ENCODE measurements around the gene NFS1. TPM values are rescaled to one million over a fixed set of nuclear protein-coding genes. Genes with fewer than 3 reads are reported as not detected.

NFS1 gene
- total RNA-seq, 1 donor: 40.6 TPM

DNA sequence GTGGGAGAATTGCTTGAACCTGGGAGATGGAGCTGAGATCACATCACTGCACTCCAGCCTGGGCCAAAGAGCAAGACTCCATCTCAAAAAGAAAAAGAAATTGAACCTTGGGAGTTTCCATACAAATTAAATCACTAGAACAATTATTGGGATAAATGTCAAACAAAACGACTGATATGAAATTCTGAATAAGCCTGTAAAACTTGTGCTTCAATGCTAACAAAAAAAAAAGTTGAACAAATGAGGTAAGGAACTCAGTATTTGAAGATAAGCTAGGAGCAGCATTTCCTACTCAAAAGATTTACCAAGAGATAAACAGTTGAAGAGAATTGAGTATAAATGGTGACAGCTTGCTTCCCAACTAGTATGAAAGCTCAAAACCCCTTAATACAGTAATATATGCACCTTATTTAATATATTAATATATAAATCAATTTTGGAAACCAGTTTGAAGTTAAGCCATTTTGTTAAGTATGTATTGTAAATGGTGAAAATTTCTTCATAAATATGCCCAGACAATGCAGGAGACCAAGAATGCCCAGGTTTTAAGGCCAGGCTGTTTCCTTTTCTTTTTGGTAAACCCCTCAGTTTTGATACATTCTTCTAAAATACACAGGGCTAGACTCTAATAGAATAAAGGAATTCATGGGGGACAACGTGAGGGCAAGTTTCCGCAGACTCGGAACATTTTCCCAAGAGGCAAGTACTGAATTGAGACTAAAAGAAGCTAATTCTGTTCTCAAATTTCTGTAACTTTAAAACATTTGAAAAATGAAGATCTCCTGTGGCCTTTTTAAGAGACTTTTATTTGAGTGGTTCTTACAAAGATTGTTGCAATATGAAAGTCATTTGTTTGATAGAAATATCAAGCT, 3.9 kb upstream of the NFS1 start:
- TF ChIP-seq, protein P1, sequence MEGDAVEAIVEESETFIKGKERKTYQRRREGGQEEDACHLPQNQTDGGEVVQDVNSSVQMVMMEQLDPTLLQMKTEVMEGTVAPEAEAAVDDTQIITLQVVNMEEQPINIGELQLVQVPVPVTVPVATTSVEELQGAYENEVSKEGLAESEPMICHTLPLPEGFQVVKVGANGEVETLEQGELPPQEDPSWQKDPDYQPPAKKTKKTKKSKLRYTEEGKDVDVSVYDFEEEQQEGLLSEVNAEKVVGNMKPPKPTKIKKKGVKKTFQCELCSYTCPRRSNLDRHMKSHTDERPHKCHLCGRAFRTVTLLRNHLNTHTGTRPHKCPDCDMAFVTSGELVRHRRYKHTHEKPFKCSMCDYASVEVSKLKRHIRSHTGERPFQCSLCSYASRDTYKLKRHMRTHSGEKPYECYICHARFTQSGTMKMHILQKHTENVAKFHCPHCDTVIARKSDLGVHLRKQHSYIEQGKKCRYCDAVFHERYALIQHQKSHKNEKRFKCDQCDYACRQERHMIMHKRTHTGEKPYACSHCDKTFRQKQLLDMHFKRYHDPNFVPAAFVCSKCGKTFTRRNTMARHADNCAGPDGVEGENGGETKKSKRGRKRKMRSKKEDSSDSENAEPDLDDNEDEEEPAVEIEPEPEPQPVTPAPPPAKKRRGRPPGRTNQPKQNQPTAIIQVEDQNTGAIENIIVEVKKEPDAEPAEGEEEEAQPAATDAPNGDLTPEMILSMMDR (IDR thresholded peaks at IDR 0.05; ENCODE audit: insufficient read depth, low read depth, low read length): no peak
- DNase-seq (ENCODE audit: low read depth): no peak
- no peak overlapping the region for H3K4me3 ChIP-seq (ENCODE audit: low read depth, low read length)

DNA sequence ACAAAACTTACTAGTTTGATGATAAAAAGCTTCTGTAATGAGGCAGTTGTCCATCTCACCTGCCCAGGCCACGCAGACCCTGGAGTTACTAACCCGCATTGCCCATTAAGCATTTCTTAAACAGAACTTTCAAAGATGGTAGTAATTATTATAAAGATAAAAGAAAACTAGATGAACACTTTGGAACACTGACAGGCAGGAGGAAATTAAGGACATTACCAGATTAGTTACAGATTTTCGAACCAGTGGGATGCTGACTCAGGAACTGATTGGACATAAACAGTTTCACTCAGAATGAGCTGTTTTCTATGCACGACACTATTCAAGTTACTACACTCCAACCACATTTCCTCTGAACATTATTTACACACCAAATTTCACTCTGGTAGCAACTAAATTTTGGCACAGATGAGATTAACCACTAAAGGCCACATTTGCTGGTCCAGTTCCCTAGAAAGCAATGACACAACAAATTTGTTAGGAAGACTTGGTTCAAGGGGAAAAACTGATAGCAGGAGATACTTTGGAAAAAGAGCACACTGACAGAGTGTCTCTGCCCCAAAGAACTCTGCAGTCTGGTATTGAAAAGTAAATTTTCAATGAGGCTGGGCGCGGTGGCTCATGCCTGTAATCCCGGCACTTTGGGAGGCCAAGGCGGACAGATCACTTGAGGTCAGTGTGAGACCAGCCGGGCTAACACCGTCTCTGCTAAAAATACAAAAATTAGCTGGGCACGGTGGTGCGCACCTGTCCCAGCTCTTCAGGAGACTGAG, 3.1 kb upstream of the NFS1 start:
- DNase-seq (ENCODE audit: low read depth): no peak
- TF ChIP-seq, protein P1 (IDR thresholded peaks at IDR 0.05; ENCODE audit: insufficient read depth, low read depth, low read length): no peak

DNA sequence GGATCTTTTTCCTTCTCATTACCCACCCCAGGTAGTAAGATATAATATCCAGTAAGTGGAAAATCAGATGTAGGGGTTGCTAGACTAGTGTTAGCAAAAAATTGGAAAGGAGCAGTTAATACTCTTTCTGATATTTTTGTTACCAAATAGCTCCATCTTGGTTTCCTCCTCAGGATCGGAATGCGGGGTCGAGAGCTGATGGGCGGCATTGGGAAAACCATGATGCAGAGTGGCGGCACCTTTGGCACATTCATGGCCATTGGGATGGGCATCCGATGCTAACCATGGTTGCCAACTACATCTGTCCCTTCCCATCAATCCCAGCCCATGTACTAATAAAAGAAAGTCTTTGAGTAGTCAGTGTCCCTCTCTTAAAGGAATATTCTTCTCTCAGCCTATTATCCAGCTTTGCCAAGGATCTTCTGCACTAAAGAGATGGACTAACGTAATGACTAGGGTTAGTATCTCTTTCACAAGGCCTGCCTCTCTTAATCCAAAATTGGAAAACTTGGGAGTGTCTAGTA, 1.5 kb upstream of the NFS1 start:
- TF ChIP-seq, protein P1 (IDR thresholded peaks at IDR 0.05; ENCODE audit: insufficient read depth, low read depth, low read length): no peak
- no peak overlapping the region for H3K4me3 ChIP-seq (ENCODE audit: low read depth, low read length)
- DNase-seq (ENCODE audit: low read depth): no peak

More for the DNA sequence above, 3.1 kb upstream of the NFS1 start:
- H3K4me3 ChIP-seq (ENCODE audit: low read depth, low read length): no peak overlapping the region

DNA sequence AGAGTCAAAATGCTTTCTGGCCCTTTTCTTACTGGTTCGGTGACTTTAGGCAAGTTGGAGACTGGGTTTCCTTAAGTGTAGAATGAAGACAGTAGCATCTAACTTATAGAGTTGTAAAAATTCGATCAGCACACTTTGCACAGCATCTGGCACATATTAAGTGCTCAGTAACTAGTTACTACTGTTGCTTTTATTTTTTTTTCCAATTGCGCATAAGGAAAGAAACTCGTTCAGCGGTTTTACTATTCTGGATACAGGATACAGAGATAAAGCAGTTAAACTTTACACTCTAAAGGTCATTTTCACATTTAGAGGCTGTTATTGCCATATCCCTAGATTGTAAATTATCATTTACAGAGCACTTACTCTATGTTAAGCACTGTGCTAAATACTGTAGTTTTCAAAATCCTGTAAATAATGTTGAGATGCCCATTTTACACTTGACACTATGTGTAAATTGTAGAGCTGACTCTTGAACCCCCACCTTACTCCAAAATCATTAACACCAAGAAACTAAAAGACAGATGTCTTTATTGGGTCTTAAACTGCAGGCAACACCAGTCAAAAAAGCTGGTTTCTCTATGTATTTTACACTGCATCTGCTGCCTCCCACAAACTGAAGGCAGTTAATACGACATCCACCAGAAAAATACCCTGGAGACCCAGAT, 939 bp upstream of the NFS1 start:
- TF ChIP-seq, protein P1 (IDR thresholded peaks at IDR 0.05; ENCODE audit: insufficient read depth, low read depth, low read length): no peak
- DNase-seq (ENCODE audit: low read depth): no peak
- peak overlapping the region; percentile 73 for H3K4me3 ChIP-seq (ENCODE audit: low read depth, low read length)

DNA sequence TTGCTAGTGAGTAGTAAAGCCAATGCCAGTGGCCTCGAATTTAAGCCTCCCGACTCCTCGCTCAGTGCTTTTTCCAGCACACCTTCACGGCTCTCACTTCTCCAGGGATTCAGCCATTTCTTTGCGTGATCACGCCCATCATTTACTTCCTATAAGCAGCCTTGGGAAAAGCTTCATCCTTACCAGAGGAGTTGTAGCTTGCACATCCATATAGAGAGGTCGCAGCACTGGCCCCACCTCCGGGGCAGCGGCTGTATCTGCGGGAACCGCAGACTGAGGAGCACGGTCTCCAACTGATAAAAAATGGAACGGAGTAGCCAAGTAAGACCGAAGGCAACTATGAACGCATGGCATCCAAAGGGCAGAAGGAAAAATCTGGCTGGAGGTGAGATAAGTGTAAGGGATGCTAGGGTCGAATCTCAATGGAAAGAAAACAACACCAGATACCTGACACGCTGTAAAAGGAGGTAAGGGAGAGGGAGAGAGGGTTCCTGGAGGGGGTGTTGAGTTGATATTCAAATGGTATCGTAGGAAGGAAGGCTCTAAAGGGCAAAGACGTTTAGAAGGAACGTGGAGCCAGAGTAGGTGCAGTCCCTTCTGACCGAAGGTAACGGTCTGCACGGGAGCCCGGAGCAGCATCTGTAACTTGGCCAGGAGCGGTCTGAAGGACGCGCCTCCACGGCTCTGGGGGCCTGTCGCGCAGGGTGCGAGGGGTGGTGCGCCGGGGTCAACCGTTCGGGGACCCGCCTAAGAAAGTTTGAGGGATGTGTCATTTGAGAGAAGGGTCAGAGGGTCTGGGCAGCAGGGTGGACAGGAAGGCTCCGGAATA, 640 bp downstream of the NFS1 start:
- peak overlapping the region; percentile 73 for H3K4me3 ChIP-seq (ENCODE audit: low read depth, low read length)
- no peak for DNase-seq (ENCODE audit: low read depth)
- TF ChIP-seq, protein P1 (IDR thresholded peaks at IDR 0.05; ENCODE audit: insufficient read depth, low read depth, low read length): no peak

Data from fibroblast of villous mesenchyme (primary cell).